HG03520 (cell line): ENCODE measurements around the gene PSAT1.

Experiments used
- ATAC-seq: cut with Tn5 transposase; IDR thresholded peaks from one replicate; pipeline ENCODE4 v1.9.1; 2021; ENCODE audit warnings: mild to moderate bottlenecking, moderate library complexity; ENCODE audit not compliant: unreplicated experiment

Gene PSAT1

GRCh38 chr9:78316166-78316892 is 19.4 kb downstream of the PSAT1 start:
- ATAC-seq = no peak

- ATAC-seq = no peak
Measured at GRCh38 chr9:78319197-78320029, 22.5 kb downstream of the PSAT1 start.

GRCh38 chr9:78320030-78320693 is 23.2 kb downstream of the PSAT1 start:
- ATAC-seq = no peak

- no peak for ATAC-seq
Measured at GRCh38 chr9:78320875-78321496, 24.1 kb downstream of the PSAT1 start.

- no peak for ATAC-seq
Measured at GRCh38 chr9:78321505-78321904, 24.6 kb downstream of the PSAT1 start.

GRCh38 chr9:78324068-78324650 is 27.2 kb downstream of the PSAT1 start:
- ATAC-seq = no peak

- ATAC-seq = no peak
Measured at GRCh38 chr9:78324682-78325081, 27.8 kb downstream of the PSAT1 start.

GRCh38 chr9:78325343-78325742 is 28.4 kb downstream of the PSAT1 start:
- no peak for ATAC-seq

- no peak for ATAC-seq
Measured at GRCh38 chr9:78325846-78326360, 29.0 kb downstream of the PSAT1 start.

GRCh38 chr9:78326564-78326963 is 29.6 kb downstream of the PSAT1 start:
- ATAC-seq = no peak

- no peak for ATAC-seq
Measured at GRCh38 chr9:78332381-78332780, 35.5 kb downstream of the PSAT1 start.

GRCh38 chr9:78348848-78349247 is 51.9 kb downstream of the PSAT1 start:
- no peak for ATAC-seq

- ATAC-seq = no peak
Measured at GRCh38 chr9:78351816-78352215, 54.9 kb downstream of the PSAT1 start.

GRCh38 chr9:78354324-78354973 is 57.5 kb downstream of the PSAT1 start:
- no peak for ATAC-seq

- no peak for ATAC-seq
Measured at GRCh38 chr9:78354989-78355388, 58.1 kb downstream of the PSAT1 start.

- ATAC-seq = no peak
Measured at GRCh38 chr9:78356634-78357033, 59.7 kb downstream of the PSAT1 start.

- peak; percentile 84 for ATAC-seq
Measured at GRCh38 chr9:78357165-78357873, 60.4 kb downstream of the PSAT1 start.

- ATAC-seq = no peak
Measured at GRCh38 chr9:78358329-78359051, 61.6 kb downstream of the PSAT1 start.

GRCh38 chr9:78363221-78363620 is 66.3 kb downstream of the PSAT1 start:
- no peak for ATAC-seq
